Thyroid gland (tissue), 4 donors: ENCODE data around the gene NRN1L. TPM values are rescaled to one million over a fixed set of nuclear protein-coding genes. Genes with fewer than 3 reads are reported as not detected.
"Not testable (repeated sequence)": the region's sequence is repeated elsewhere in the genome, so short reads cannot be mapped to it uniquely, and the experiment has no call there.

Experiments used
- DNase-seq, 2 donors: peaks; one replicate each; pipeline ENCODE4 v3.0.0-alpha.2; 2019
- H3K27ac ChIP-seq, 3 donors: fragments of 200-600 bp; sonication (generic); 1 replicate in 2 of 3; 2 replicates in 1 of 3; pipeline ENCODE4 v1.5.1; 2016 to 2019; ENCODE audit warnings: mild to moderate bottlenecking in 1 of 3, moderate library complexity in 1 of 3
- H3K27me3 ChIP-seq: fragments of 200-600 bp; sonication (generic); one replicate; pipeline ENCODE4 v1.5.1; 2019
- H3K36me3 ChIP-seq, 2 donors: fragments of 200-600 bp; sonication (generic); one replicate each; pipeline ENCODE4 v1.5.1; 2016 to 2019
- H3K4me1 ChIP-seq, 2 donors: fragments of 200-600 bp; sonication (generic); one replicate each; pipeline ENCODE4 v1.5.1; 2017 to 2019
- H3K4me3 ChIP-seq, 3 donors: fragments of 200-600 bp; sonication (generic); replicated peaks in 1 of 3; 1 replicate in 2 of 3; 2 replicates in 1 of 3; pipeline ENCODE4 v1.5.1; 2016; ENCODE audit warnings: mild to moderate bottlenecking in 1 of 3
- H3K9me3 ChIP-seq: fragments of 200-600 bp; sonication (generic); one replicate; pipeline ENCODE4 v1.5.1; 2017
- POLR2A ChIP-seq, 2 donors: fragments of 450-650 bp; IDR thresholded peaks; one replicate each; pipeline ENCODE4 v1.6.1; 2017; ENCODE audit warnings: antibody characterized with exemption in 2 of 2, mild to moderate bottlenecking in 2 of 2, moderate library complexity in 1 of 2
- WGBS, 2 donors: methylation state at CpG; one replicate each; pipeline ENCODE4 v1.1.5; 2017; 5-methylcytosine and 5-hydroxymethylcytosine counted together
- intact Hi-C: fragments of 100-400 bp; cut with DNase I; formaldehyde crosslinking; loops from one replicate; pipeline ENCODE4 v1.15.1; 2023
- total RNA-seq, 4 donors: library from RNA; depleted of rRNA; stranded (reverse); fragments of >200 nt; gene quantifications; one replicate each; pipeline ENCODE4 v1.2.3, GENCODE V29; 2016
- TF ChIP-seq, protein P1 (sequence below), 6 experiments: fragments of 200-600 bp in 3 of 6; fragments of 450-650 bp in 3 of 6; sonication (generic) in 3 of 6; IDR thresholded peaks; one replicate each; pipeline ENCODE4 v1.5.1; 2016 to 2019; ENCODE audit warnings: antibody characterized with exemption in 6 of 6, mild to moderate bottlenecking in 2 of 6, inconsistent platforms in 1 of 6, moderate library complexity in 1 of 6

Gene NRN1L
- total RNA-seq, 4 donors from 2014 or later: 2.0 TPM; not detected in 3

DNA sequence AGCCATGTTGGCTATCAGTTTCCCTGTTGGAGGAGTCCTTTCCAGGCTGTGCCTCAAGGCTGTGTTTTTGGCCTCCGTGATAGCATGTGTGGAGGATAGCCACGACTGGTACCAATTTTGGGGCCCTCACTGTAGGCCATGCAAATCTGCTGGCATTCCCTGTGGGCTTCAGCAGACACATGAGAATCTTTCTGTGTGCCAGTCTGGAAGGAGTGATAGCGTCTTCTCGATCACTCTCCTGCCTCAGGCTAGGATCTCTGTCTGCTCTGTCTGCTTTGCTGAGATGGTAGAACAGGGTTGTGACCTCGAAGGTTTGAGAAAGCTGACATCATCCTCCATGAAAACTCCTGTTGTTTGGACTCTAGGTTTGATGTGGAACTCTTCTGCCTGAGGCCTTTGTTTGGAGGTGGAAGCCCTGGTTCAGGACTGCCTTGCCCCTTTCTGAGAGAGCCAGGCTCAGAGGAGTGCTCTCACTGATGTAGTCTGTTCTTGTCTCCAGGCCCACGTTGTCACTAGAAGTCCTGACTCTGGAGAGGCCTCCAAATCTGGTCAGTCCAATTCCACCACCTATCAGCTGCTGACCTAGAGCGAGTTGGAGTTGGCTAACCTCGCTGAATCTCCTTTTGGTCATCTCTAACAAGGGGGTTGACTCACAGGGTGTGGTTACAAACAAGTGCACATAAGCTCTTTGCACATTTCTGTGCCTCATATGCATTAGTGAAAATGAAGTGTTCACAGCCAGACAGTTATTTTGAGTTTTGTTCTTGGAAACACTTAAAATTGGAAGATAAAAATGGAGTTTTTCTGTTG lies 23.9 kb upstream of the NRN1L start:
- WGBS, 2 donors: 88 to 93% methylated on average over 4 to 8 of the region's 8 CpGs
- intact Hi-C loops: no loop called here
- Histone ChIP-seq H3K9me3 (no peaks in the 10 kb centered on the region), H3K4me1 (peaks cover 14 to 59% of the 10 kb centered on the region in 2 donors), H3K36me3 (peaks cover 0 to under 1% of the 10 kb centered on the region in 2 donors), H3K27me3 (no peaks in the 10 kb centered on the region), H3K4me3 (no peak overlapping the region), H3K27ac (no peak overlapping the region)
- no peak for DNase-seq
- TF ChIP-seq, protein P1, sequence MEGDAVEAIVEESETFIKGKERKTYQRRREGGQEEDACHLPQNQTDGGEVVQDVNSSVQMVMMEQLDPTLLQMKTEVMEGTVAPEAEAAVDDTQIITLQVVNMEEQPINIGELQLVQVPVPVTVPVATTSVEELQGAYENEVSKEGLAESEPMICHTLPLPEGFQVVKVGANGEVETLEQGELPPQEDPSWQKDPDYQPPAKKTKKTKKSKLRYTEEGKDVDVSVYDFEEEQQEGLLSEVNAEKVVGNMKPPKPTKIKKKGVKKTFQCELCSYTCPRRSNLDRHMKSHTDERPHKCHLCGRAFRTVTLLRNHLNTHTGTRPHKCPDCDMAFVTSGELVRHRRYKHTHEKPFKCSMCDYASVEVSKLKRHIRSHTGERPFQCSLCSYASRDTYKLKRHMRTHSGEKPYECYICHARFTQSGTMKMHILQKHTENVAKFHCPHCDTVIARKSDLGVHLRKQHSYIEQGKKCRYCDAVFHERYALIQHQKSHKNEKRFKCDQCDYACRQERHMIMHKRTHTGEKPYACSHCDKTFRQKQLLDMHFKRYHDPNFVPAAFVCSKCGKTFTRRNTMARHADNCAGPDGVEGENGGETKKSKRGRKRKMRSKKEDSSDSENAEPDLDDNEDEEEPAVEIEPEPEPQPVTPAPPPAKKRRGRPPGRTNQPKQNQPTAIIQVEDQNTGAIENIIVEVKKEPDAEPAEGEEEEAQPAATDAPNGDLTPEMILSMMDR (IDR thresholded peaks at IDR 0.05): no peak
- TF ChIP-seq POLR2A (IDR thresholded peaks at IDR 0.05): no peak

DNA sequence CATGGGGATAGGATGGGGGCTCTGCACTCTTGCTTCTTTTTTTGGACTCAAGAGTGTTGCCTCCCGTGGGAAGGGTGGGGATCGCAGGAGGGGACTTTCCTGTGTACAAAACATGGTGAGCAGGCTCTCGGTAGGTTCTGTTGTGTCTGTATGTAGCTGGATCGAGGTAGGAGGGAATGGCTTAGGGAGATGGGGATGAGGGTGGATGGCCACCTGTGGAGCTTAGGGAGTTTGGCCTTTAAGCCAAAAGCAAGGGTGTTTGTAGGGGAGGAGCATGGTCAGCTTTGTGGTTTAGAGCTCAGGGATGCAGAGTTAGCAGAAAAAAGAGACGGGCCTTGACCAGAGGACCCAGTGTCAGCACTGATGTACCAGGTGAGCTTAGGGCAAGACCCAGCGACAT lies 22.8 kb upstream of the NRN1L start:
- Histone ChIP-seq H3K27me3 (no peaks in the 10 kb centered on the region), H3K9me3 (no peaks in the 10 kb centered on the region), H3K4me1 (peaks cover 13 to 49% of the 10 kb centered on the region in 2 donors), H3K4me3 (no peak overlapping the region), H3K36me3 (peaks cover 0 to 4% of the 10 kb centered on the region in 2 donors), H3K27ac (no peak overlapping the region)
- 80 to 84% methylated on average over 6 of the region's 6 CpGs for WGBS, 2 donors
- TF ChIP-seq, protein P1 (IDR thresholded peaks at IDR 0.05): no peak
- no peak for TF ChIP-seq POLR2A (IDR thresholded peaks at IDR 0.05)
- DNase-seq: no peak
- intact Hi-C loops: no loop called here

DNA sequence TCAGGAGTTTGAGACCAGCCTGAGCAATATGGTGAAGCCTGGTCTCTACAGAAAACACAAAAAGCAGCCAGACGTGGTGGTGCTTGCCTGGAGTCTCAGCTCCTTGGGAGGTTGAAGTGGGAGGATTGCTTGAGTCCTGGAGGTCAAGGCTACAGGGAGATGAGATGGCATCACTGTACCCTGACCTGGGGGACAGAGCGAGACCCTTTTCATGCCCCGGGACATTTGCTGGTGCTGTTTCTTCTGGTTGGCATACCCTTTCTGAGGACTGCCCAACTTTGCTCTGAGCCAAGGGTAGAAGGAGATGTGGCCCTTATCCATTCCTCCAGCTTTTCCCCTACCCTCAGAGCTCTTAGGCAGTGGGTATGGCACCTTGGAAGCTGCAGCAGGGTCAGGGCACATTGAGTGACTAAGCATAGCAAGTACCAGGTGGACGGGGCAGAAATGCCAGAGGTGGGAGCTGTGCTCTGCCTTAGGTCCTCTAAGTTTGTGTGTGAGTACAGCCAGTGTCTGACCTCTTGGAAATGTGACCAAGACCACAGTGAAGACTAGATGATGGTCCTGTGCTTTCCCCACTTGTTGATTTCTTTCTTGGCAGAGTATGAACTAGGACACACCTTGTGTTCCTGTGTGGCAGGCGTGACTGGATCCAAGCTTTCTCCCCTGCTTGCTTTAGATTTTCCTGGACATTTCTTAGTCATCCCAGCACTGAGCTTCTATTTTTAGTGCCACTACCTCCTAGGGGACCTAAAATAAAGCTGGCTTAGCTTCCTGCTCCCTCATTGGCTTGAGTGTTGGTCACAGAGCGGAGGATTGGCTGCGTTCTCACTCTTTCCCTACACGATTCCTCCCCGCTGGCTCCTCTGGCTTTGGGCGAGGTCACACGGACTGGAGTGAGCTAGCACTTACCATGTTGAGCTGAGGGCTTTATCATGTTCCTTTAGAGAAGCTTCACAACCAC lies 21.8 kb upstream of the NRN1L start:
- DNase-seq: peak in 1 of 2 donors; percentile 22
- H3K4me1 ChIP-seq: peaks cover 3 to 38% of the 10 kb centered on the region in 2 donors
- peak overlapping the region; percentile 25 to 77 (median 62) for H3K27ac ChIP-seq
- H3K27me3 ChIP-seq: no peaks in the 10 kb centered on the region
- H3K36me3 ChIP-seq: peaks cover 4 to 11% of the 10 kb centered on the region in 2 donors
- H3K9me3 ChIP-seq: no peaks in the 10 kb centered on the region
- TF ChIP-seq POLR2A (IDR thresholded peaks at IDR 0.05): no peak
- H3K4me3 ChIP-seq: no peak overlapping the region
- intact Hi-C loops: no loop called here
- 67 to 72% methylated on average over 11 of the region's 11 CpGs for WGBS, 2 donors

DNA sequence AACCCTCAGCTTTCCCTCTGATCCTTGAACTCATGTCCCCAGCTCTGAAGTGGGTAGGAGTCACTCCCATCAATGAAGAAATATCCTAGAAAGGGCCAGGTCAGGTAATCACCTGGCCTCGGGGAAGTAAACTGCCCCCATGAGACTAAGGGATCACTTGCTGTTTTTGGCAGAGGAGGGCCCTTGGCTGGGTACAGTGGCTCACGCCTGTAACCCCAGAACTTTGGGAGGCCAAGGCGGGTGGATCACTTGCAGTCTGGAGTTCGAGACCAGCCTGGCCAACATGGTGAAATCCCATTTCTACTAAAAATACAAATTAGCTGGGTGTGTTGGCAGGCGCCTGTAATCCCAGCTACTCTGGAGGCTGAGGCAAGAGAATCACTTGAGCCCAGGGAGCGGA lies 20.6 kb upstream of the NRN1L start:
- H3K4me3 ChIP-seq, intact Hi-C loops, DNase-seq, H3K27me3 ChIP-seq, H3K9me3 ChIP-seq: not testable (repeated sequence)
- 94% methylated on average over 6 of the region's 6 CpGs for WGBS, 2 donors
- peaks cover 0 to 27% of the 10 kb centered on the region in 2 donors for H3K4me1 ChIP-seq
- H3K27ac ChIP-seq: peak overlapping the region in 2 of 3 donors; percentile 62 to 77
- peaks cover 4 to 21% of the 10 kb centered on the region in 2 donors for H3K36me3 ChIP-seq

DNA sequence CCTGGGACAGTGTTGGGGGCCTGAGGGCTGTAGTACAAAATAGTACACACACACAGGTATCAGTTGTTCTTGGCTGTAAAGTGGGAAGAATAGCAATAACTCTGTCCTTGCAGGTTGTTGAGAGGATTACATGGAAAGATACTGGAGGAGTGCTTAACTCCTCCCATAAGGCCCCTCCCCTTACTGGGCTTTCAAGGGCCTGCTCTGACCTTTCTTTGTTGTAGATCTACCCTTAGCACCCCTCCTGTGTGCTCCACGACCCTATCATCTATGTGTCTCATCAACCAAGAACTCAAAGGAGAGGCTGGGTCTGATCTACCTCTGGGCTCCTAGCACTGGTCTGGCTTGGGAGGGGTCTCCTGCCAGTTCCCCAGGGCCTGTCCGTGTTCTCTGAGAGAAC lies 20.1 kb upstream of the NRN1L start:
- no peak for DNase-seq
- TF ChIP-seq POLR2A (IDR thresholded peaks at IDR 0.05): no peak
- TF ChIP-seq, protein P1 (IDR thresholded peaks at IDR 0.05): no peak
- WGBS, 2 donors: 87 to 94% methylated on average over 2 of the region's 2 CpGs
- Histone ChIP-seq H3K4me1 (peaks cover 0 to 27% of the 10 kb centered on the region in 2 donors), H3K36me3 (peaks cover 5 to 22% of the 10 kb centered on the region in 2 donors), H3K27me3 (no peaks in the 10 kb centered on the region), H3K9me3 (no peaks in the 10 kb centered on the region), H3K27ac (no peak overlapping the region), H3K4me3 (no peak overlapping the region)
- intact Hi-C loops: no loop called here
